Pancreas (tissue), 10 donors: ENCODE results near the gene GLIPR2. TPM values are rescaled to one million over a fixed set of nuclear protein-coding genes. Genes with fewer than 3 reads are reported as not detected.

Source experiments
- ATAC-seq, 4 donors: fragments of 200-7000 bp; cut with Tn5 transposase; one replicate each; pipeline versions ENCODE4 v1.8.0 to v1.9.1; 2020; ENCODE audit warnings: mild to moderate bottlenecking in 4 of 4, moderate library complexity in 4 of 4
- DNase-seq, 6 donors: peaks; one replicate each; pipeline ENCODE4 v3.0.0-alpha.2; 2020
- FAIRE-seq: peaks from 2 replicates; lab custom pipeline; 2012; peaks lifted over from hg19 to GRCh38; lab: Jason Lieb, UNC
- H3K27ac ChIP-seq, 4 donors: fragments of 200-600 bp; sonication (generic); 1 replicate in 3 of 4; 2 replicates in 1 of 4; pipeline versions ENCODE4 v1.5.0 to v1.8.0; 2020
- H3K27me3 ChIP-seq, 4 donors: fragments of 200-600 bp; one replicate each; pipeline ENCODE4 v1.8.0; 2021
- H3K36me3 ChIP-seq, 3 donors: fragments of 200-600 bp; sonication (generic) in 1 of 3; one replicate each; pipeline versions ENCODE4 v1.5.0 to v1.8.0; 2020 to 2021
- H3K4me1 ChIP-seq, 3 donors: fragments of 200-600 bp; one replicate each; pipeline ENCODE4 v1.8.0; 2021
- H3K4me3 ChIP-seq, 4 donors: fragments of 200-600 bp; sonication (generic) in 2 of 4; one replicate each; pipeline versions ENCODE4 v1.5.0 to v1.8.0; 2020 to 2021
- H3K9me3 ChIP-seq, 4 donors: fragments of 200-600 bp; one replicate each; pipeline ENCODE4 v1.8.0; 2021
- WGBS, 2 donors: extraction: QIAGEN DNeasy Blood & Tissue Kit; methylation state at CpG; one replicate each; pipeline ENCODE4 v1.1.7; 2013; 5-methylcytosine and 5-hydroxymethylcytosine counted together
- intact Hi-C, 3 donors: fragments of 100-400 bp; cut with DNase I; formaldehyde crosslinking; loops; one replicate each; pipeline versions ENCODE4 v1.11.1 to v1.14.2; 2022
- polyA plus RNA-seq, 2 donors: library from polyadenylated mRNA; stranded (reverse); fragments of 200-250 nt; gene quantifications; one replicate each; pipeline ENCODE4 v1.2.3, GENCODE V29; 2013
- total RNA-seq, 6 donors: library from RNA; stranded (reverse); fragmentation: NEBNext Ultra II Directional in 4 of 6; extraction: Animal tissue kit (Norgen Biotek cat#: 25700) in 4 of 6; gene quantifications; one replicate each; pipeline versions ENCODE4 v1.2.1 to v1.2.4, GENCODE V29; 2021 to 2023
- TF ChIP-seq, protein P1 (sequence below), 4 donors: fragments of 200-600 bp; sonication (generic) in 3 of 4; IDR thresholded peaks; one replicate each; pipeline versions ENCODE4 v1.5.0 to v1.8.0; 2021; ENCODE audit warnings: antibody characterized with exemption in 4 of 4
- donor health status: healthy with polysubstance abuse.
- donor health status: DM: no; HTN: no; CAD: no; lungs with moderate emphysema.
- donor health status: DM: no; HTN: no; CAD: no.
- donor health status: control.
- donor health status: control.
- donor health status: Bipolar disorder and iron deficiency.
- donor health status: DM: yes; HTN: yes; CAD: no.
- donor health status: DM: no; HTN: no; CAD: no.
- donor health status: DM: no; HTN: no; CAD: no.
- donor health status: DM: yes; HTN: yes; CAD: no.

Gene GLIPR2
- total and polyA plus RNA-seq, 8 donors, result 1.3 to 10.0 (median 4.5) TPM

DNA sequence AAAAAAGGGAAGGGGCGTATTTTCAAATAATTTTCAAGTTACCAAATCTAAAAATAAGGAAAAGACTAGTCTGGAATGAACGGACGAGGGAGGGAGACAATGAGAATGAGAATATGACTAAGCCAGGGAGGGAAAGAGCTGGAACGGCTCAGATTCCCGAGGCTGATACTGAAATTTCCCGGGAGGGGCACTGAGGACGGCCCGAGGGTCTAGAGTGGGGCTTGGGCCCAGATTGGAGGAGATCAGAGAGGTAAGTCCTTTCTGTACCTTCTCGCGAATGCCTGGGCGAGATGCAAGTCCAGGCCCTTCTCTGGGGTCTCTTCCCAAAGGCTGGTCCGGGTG is 29.3 kb downstream of the GLIPR2 start:
- no peaks in the 10 kb centered on the region for H3K27me3 ChIP-seq
- no peak for FAIRE-seq
- no peaks in the 10 kb centered on the region for H3K4me1 ChIP-seq
- no peak for DNase-seq
- ATAC-seq, result peak in 3 of 4 donors; percentile 3 to 23 (median 14)
- no peak overlapping the region for H3K27ac ChIP-seq
- H3K4me3 ChIP-seq, result peak overlapping the region in 1 of 4 donors; percentile 42
- 59 to 73% methylated on average over 12 of the region's 12 CpGs for WGBS, 2 donors
- H3K9me3 ChIP-seq, result no peaks in the 10 kb centered on the region
- H3K36me3 ChIP-seq, result no peaks in the 10 kb centered on the region
- intact Hi-C loops, result no loop called here
- TF ChIP-seq, protein P1, sequence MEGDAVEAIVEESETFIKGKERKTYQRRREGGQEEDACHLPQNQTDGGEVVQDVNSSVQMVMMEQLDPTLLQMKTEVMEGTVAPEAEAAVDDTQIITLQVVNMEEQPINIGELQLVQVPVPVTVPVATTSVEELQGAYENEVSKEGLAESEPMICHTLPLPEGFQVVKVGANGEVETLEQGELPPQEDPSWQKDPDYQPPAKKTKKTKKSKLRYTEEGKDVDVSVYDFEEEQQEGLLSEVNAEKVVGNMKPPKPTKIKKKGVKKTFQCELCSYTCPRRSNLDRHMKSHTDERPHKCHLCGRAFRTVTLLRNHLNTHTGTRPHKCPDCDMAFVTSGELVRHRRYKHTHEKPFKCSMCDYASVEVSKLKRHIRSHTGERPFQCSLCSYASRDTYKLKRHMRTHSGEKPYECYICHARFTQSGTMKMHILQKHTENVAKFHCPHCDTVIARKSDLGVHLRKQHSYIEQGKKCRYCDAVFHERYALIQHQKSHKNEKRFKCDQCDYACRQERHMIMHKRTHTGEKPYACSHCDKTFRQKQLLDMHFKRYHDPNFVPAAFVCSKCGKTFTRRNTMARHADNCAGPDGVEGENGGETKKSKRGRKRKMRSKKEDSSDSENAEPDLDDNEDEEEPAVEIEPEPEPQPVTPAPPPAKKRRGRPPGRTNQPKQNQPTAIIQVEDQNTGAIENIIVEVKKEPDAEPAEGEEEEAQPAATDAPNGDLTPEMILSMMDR (IDR thresholded peaks at IDR 0.05), result no peak

DNA sequence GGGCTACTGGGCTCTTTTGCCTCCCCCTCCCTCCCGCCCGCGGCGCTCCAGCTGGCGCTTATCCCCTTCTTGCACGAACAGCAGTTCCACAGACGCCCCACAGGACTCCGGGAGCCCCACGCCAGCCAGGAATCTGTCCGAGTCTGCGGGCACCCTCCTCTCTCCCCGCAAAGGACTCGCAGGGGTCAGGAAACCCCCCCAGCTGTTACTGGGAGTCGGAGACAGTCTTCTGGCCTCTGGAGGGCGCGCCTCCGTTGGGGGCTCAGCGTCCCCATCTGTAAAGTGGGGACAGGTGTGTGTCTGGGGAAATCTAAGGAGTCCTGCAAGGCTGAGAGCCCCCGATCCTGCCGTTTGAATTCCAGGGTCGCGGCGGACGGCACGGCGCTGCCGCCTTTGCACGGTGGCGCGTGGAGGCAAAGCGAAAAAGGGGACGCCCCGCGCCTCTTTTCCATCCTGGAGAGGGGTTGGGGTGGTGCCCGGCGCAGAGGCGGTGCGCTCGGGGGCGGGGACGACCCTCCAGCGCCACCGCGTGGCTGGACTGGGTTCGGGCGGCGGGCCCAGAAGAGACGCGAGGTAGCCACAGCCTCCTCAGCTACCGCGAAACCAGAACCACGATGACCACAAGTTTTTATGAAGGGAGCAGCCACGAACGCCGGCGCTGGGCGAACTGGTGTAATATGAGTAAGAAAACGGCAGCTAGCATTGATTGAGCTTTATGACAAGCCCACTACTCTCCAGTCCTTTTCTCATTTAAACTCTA is 29.8 kb downstream of the GLIPR2 start:
- no peak for FAIRE-seq

DNA sequence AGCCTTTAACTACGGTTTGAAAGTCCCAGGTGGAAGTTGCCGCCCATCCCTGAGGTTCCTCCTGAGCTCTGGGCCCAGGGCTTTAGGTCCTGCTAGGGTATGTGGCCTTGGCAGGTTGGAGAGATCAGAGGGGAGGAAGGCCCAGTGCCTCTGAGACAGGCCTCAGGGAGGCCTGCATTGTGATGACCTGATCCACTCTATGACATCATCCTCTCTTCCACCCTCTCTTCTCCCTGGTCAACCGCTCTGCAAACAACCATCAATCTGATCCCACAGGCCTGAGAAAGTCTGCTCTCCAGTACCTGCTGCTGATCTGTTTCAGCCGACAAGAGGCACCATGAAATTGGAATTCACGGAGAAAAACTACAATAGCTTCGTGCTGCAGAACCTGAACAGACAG is 32.6 kb downstream of the GLIPR2 start, which contains the start of gene CCIN:
CCIN (plus strand) TSS at position 223 of the 400 bp plus-strand sequence; CDS start at position 338, 115 bp downstream.
- FAIRE-seq, result no peak
- DNase-seq, result no peak

More for the DNA sequence above, 29.8 kb downstream of the GLIPR2 start:
- Histone ChIP-seq H3K4me1 (no peaks in the 10 kb centered on the region), H3K36me3 (no peaks in the 10 kb centered on the region), H3K27ac (no peak overlapping the region), H3K4me3 (peak overlapping the region in 3 of 4 donors; percentile 21 to 42 (median 27)), H3K27me3 (no peaks in the 10 kb centered on the region), H3K9me3 (no peaks in the 10 kb centered on the region)
- ATAC-seq (peak; percentile 98 to 99 (median 98)), DNase-seq (peak; percentile 61 to 94 (median 80))
- TF ChIP-seq, protein P1 (IDR thresholded peaks at IDR 0.05), result peak; percentile 93 to 97 (median 94)
- WGBS, 2 donors, result 6% methylated on average over 54 to 58 of the region's 58 CpGs
- intact Hi-C loops, result no loop called here

DNA sequence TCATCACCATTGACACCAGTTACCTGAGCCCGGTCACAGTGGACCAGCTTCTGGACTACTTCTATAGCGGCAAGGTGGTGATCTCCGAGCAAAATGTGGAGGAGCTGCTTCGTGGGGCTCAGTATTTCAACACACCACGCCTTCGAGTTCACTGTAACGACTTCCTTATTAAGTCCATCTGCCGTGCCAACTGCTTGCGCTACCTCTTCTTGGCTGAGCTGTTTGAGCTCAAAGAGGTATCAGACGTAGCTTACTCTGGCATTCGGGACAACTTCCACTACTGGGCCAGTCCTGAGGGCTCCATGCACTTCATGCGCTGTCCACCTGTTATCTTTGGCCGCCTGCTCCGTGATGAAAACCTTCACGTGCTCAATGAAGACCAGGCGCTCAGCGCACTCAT is 33.2 kb downstream of the GLIPR2 start:
- Histone ChIP-seq H3K4me3 (no peak overlapping the region), H3K27ac (no peak overlapping the region), H3K36me3 (no peaks in the 10 kb centered on the region), H3K27me3 (no peaks in the 10 kb centered on the region), H3K4me1 (no peaks in the 10 kb centered on the region), H3K9me3 (no peaks in the 10 kb centered on the region)
- FAIRE-seq (no peak), ATAC-seq (no peak), DNase-seq (no peak)
- WGBS, 2 donors, result 80 to 88% methylated on average over 17 of the region's 17 CpGs
- intact Hi-C loops, result no loop called here
- TF ChIP-seq, protein P1 (IDR thresholded peaks at IDR 0.05), result no peak

More for the DNA sequence above, 32.6 kb downstream of the GLIPR2 start, which contains the start of gene CCIN:
- 82 to 85% methylated on average over 6 of the region's 6 CpGs for WGBS, 2 donors
- no peak for ATAC-seq
- H3K9me3 ChIP-seq, result no peaks in the 10 kb centered on the region
- H3K27ac ChIP-seq, result no peak within 1 kb of the TSS
- no peaks in the 10 kb centered on the region for H3K4me1 ChIP-seq
- TF ChIP-seq, protein P1 (IDR thresholded peaks at IDR 0.05), result no peak
- no peak within 1 kb of the TSS for H3K4me3 ChIP-seq
- intact Hi-C loops, result no loop called here
- no peaks in the 10 kb centered on the region for H3K27me3 ChIP-seq
- no peaks in the 10 kb centered on the region for H3K36me3 ChIP-seq

DNA sequence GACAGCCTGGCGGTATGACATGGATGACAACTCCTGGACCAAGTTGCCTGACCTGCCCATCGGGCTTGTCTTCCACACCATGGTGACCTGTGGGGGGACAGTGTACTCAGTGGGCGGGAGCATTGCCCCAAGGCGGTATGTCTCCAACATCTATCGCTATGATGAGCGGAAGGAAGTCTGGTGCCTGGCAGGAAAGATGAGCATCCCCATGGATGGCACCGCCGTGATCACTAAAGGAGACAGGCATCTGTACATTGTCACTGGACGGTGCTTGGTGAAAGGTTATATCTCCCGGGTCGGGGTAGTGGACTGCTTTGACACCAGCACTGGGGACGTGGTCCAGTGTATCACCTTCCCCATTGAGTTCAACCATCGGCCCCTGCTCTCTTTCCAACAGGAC is 34.0 kb downstream of the GLIPR2 start:
- no peak overlapping the region for H3K4me3 ChIP-seq
- no peak for FAIRE-seq
- ATAC-seq, result no peak
- H3K36me3 ChIP-seq, result no peaks in the 10 kb centered on the region
- 83 to 88% methylated on average over 13 of the region's 13 CpGs for whole genome bisulfite sequencing, 2 donors
- no peaks in the 10 kb centered on the region for H3K9me3 ChIP-seq
- H3K27ac ChIP-seq, result no peak overlapping the region
- DNase-seq, result no peak
- TF ChIP-seq, protein P1 (IDR thresholded peaks at IDR 0.05), result no peak
- H3K27me3 ChIP-seq, result no peaks in the 10 kb centered on the region
- no peaks in the 10 kb centered on the region for H3K4me1 ChIP-seq
- intact Hi-C loops, result no loop called here
